HG03575 (cell line): ENCODE data around the gene ECT2L.

Source experiments
- ATAC-seq: cut with Tn5 transposase; IDR thresholded peaks from one replicate; pipeline ENCODE4 v1.9.1; 2021; ENCODE audit not compliant: unreplicated experiment, insufficient number of reproducible peaks, low FRiP score; ENCODE audit errors: extremely low read depth

ECT2L gene

GRCh38 chr6:138795809-138796603, at the start of gene ECT2L:
Gene ECT2L (plus strand): TSS chr6:138796087. CDS start chr6:138813275, 17,188 bp downstream.
- no peak for ATAC-seq

- no peak for ATAC-seq
These were observed 43.9 kb upstream of the ECT2L start for GRCh38 chr6:138752017-138752416.

GRCh38 chr6:138757136-138757535, 38.8 kb upstream of the ECT2L start:
- ATAC-seq: no peak

- ATAC-seq: no peak
These were observed 29.8 kb upstream of the ECT2L start for GRCh38 chr6:138765896-138766655.

GRCh38 chr6:138769102-138769676, 26.7 kb upstream of the ECT2L start:
- ATAC-seq: no peak

- ATAC-seq: no peak
These were observed 23.2 kb upstream of the ECT2L start for GRCh38 chr6:138772596-138773176.

- ATAC-seq: peak; percentile 51
These were observed 22.5 kb upstream of the ECT2L start, which contains the start of gene CCDC28A for GRCh38 chr6:138773177-138774091. Gene CCDC28A (plus strand): TSS chr6:138773769. CDS start chr6:138776121, 2,352 bp downstream.

- no peak for ATAC-seq
These were observed 21.5 kb upstream of the ECT2L start for GRCh38 chr6:138774370-138774769.

GRCh38 chr6:138776659-138777058, 19.2 kb upstream of the ECT2L start:
- ATAC-seq: no peak

GRCh38 chr6:138778331-138778730, 17.6 kb upstream of the ECT2L start:
- no peak for ATAC-seq

- ATAC-seq: no peak
These were observed 13.6 kb upstream of the ECT2L start for GRCh38 chr6:138782243-138782642.

GRCh38 chr6:138785079-138785478, 10.8 kb upstream of the ECT2L start:
- ATAC-seq: no peak

- no peak for ATAC-seq
These were observed 9.9 kb upstream of the ECT2L start for GRCh38 chr6:138785980-138786379.

- no peak for ATAC-seq
These were observed 8.7 kb upstream of the ECT2L start for GRCh38 chr6:138787138-138787537.

GRCh38 chr6:138796771-138797170, 884 bp downstream of the ECT2L start:
- no peak for ATAC-seq

GRCh38 chr6:138797806-138798446, 2.0 kb downstream of the ECT2L start:
- ATAC-seq: no peak

- no peak for ATAC-seq
These were observed 4.7 kb downstream of the ECT2L start for GRCh38 chr6:138800377-138801150.
